ENCODE measurements around the gene PRELID1.

PRELID1 gene

DNA sequence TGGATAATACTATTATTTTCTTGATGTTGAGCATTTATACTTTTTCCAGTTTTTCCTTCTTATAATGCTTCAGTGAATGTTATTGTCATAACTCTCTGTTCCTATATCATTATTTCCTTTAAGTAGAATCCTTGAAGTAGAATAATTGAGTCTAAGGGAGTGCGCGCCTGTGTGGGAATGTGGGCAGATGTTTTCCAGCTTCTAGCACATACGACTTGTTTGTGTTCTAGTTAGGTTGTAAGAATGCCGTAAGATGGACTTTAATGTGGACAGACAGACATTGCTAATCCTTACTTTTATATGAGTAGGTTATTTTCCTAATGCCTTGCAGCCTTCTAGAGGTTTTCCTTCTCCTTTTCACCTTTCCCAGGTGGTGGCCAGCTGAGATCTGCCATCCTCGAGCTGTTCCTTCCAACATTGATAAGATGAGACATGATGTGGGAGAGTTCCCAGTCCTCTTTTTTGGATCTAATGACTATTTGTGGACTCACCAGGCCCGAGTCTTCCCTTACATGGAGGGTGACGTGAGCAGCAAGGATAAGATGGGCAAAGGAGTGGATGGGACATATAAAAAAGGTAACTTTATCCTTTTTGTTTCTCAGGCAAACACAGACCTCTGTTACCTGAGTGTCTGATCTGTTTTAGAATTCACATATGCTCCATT, 34.2 kb upstream of the PRELID1 start:
- Histone ChIP-seq H3K36me3 (replicated peaks; ENCODE audit: insufficient read depth, low read length) (no peaks in the 10 kb centered on the region; the same call in 1 of the 2 replicates), H3K4me1 (ENCODE audit: low read length) (peaks cover 2% of the 10 kb centered on the region; the same call in 1 of the 2 replicates), H2AFZ (ENCODE audit: low read length) (no peak overlapping the region), H3F3A (ENCODE audit: insufficient read depth, low read length) (no peaks in the 10 kb centered on the region), H3K9me3 (replicated peaks; ENCODE audit: insufficient read depth, low read length) (no peaks in the 10 kb centered on the region), H4K20me1 (ENCODE audit: insufficient read depth, low read length) (no peaks in the 10 kb centered on the region), H3K4me3 (ENCODE audit: low read length) (no peak overlapping the region), H3K27me3 (replicated peaks; ENCODE audit: insufficient read depth, low read length) (no peaks in the 10 kb centered on the region), H3K9ac (ENCODE audit: low read length) (no peak overlapping the region), H3K9me2 (replicated peaks; ENCODE audit: insufficient read depth, low read length) (no peaks in the 10 kb centered on the region), H3K4me2 (ENCODE audit: low read depth, low read length) (no peak overlapping the region), H3K27ac (ENCODE audit: low read length) (no peak overlapping the region), H3K79me2 (ENCODE audit: low read length) (no peaks in the 10 kb centered on the region)
- TF ChIP-seq, protein P1, sequence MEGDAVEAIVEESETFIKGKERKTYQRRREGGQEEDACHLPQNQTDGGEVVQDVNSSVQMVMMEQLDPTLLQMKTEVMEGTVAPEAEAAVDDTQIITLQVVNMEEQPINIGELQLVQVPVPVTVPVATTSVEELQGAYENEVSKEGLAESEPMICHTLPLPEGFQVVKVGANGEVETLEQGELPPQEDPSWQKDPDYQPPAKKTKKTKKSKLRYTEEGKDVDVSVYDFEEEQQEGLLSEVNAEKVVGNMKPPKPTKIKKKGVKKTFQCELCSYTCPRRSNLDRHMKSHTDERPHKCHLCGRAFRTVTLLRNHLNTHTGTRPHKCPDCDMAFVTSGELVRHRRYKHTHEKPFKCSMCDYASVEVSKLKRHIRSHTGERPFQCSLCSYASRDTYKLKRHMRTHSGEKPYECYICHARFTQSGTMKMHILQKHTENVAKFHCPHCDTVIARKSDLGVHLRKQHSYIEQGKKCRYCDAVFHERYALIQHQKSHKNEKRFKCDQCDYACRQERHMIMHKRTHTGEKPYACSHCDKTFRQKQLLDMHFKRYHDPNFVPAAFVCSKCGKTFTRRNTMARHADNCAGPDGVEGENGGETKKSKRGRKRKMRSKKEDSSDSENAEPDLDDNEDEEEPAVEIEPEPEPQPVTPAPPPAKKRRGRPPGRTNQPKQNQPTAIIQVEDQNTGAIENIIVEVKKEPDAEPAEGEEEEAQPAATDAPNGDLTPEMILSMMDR (IDR thresholded peaks at IDR 0.05; ENCODE audit: low read length): no peak
- TF ChIP-seq EZH2 (optimal IDR thresholded peaks at IDR 0.05; ENCODE audit: low read depth, low read length) (no peak), EZH2phosphoT487 (IDR thresholded peaks at IDR 0.05; ENCODE audit: low read length) (no peak)
- DNase-seq: no peak

DNA sequence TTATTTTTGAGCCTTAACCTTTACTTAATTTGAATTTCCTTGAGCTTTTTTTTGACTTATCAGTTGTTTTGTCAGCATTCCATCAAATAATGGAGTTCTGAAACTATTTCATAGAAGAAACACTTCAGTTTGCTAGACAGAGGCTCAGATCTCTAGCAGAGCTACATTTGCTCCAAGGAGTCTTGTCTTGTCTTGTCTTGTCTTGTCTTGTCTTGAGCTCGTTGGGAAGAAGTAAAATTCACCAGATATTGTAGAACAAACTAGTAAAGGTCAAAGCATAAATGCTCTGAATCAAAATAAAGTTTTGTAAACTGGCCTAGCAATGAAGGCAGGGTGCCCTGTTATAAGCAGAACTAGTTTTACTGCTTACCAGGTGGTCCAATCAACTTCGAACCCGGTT, 33.6 kb upstream of the PRELID1 start:
- no peak overlapping the region for H3K9ac ChIP-seq (ENCODE audit: low read length)
- H3K36me3 ChIP-seq (replicated peaks; ENCODE audit: insufficient read depth, low read length): no peaks in the 10 kb centered on the region; the same call in 1 of the 2 replicates
- no peaks in the 10 kb centered on the region for H3K27me3 ChIP-seq (replicated peaks; ENCODE audit: insufficient read depth, low read length)
- no peaks in the 10 kb centered on the region for H3K9me3 ChIP-seq (replicated peaks; ENCODE audit: insufficient read depth, low read length)
- H2AFZ ChIP-seq (ENCODE audit: low read length): no peak overlapping the region
- H3F3A ChIP-seq (ENCODE audit: insufficient read depth, low read length): no peaks in the 10 kb centered on the region
- H3K9me2 ChIP-seq (replicated peaks; ENCODE audit: insufficient read depth, low read length): no peaks in the 10 kb centered on the region
- no peak overlapping the region for H3K4me3 ChIP-seq (ENCODE audit: low read length)
- no peaks in the 10 kb centered on the region for H3K4me1 ChIP-seq (ENCODE audit: low read length)
- no peak for DNase-seq
- no peaks in the 10 kb centered on the region for H4K20me1 ChIP-seq (ENCODE audit: insufficient read depth, low read length)
- no peaks in the 10 kb centered on the region for H3K79me2 ChIP-seq (ENCODE audit: low read length)
- no peak overlapping the region for H3K4me2 ChIP-seq (ENCODE audit: low read depth, low read length)
- no peak overlapping the region for H3K27ac ChIP-seq (ENCODE audit: low read length)
- TF ChIP-seq, protein P1 (IDR thresholded peaks at IDR 0.05; ENCODE audit: low read length): no peak
- no peak for TF ChIP-seq EZH2phosphoT487 (IDR thresholded peaks at IDR 0.05; ENCODE audit: low read length)
- no peak for TF ChIP-seq EZH2 (optimal IDR thresholded peaks at IDR 0.05; ENCODE audit: low read depth, low read length)

DNA sequence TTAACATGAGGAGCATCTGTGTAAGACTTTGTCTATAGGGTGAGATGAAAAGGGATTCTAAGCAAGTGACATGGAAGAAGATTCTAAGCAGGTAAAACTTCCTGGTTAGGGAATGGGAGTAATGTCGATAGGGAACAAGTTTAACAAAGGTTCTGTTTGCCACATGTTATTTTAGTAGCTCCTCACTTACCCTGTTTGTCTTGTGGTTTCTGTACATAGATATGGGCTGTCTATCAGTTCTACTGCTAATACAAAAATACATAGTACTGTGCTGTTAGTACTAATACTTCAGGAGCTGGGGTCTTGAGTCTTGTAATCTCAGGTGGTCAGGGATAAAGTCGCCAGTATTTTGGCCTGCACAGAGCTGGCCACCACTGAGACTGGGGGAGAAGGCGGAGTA, 32.9 kb upstream of the PRELID1 start:
- H3K36me3 ChIP-seq (replicated peaks; ENCODE audit: insufficient read depth, low read length): no peaks in the 10 kb centered on the region; the same call in 1 of the 2 replicates

More for the DNA sequence above, 32.9 kb upstream of the PRELID1 start:
- no peak for DNase-seq
- no peak overlapping the region for H3K4me3 ChIP-seq (ENCODE audit: low read length)
- H3K27ac ChIP-seq (ENCODE audit: low read length): no peak overlapping the region
- H2AFZ ChIP-seq (ENCODE audit: low read length): no peak overlapping the region
- H3K4me2 ChIP-seq (ENCODE audit: low read depth, low read length): no peak overlapping the region
- no peaks in the 10 kb centered on the region for H3F3A ChIP-seq (ENCODE audit: insufficient read depth, low read length)
- no peaks in the 10 kb centered on the region for H3K79me2 ChIP-seq (ENCODE audit: low read length)
- no peaks in the 10 kb centered on the region for H3K9me3 ChIP-seq (replicated peaks; ENCODE audit: insufficient read depth, low read length)
- H3K9me2 ChIP-seq (replicated peaks; ENCODE audit: insufficient read depth, low read length): no peaks in the 10 kb centered on the region
- H3K27me3 ChIP-seq (replicated peaks; ENCODE audit: insufficient read depth, low read length): no peaks in the 10 kb centered on the region
- H3K4me1 ChIP-seq (ENCODE audit: low read length): no peaks in the 10 kb centered on the region
- H3K9ac ChIP-seq (ENCODE audit: low read length): no peak overlapping the region
- TF ChIP-seq EZH2 (optimal IDR thresholded peaks at IDR 0.05; ENCODE audit: low read depth, low read length): no peak
- no peak for TF ChIP-seq EZH2phosphoT487 (IDR thresholded peaks at IDR 0.05; ENCODE audit: low read length)
- TF ChIP-seq, protein P1 (IDR thresholded peaks at IDR 0.05; ENCODE audit: low read length): no peak
- H4K20me1 ChIP-seq (ENCODE audit: insufficient read depth, low read length): no peaks in the 10 kb centered on the region

Data from MM.1S (cell line).